ENCODE data around the gene CNTN1. TPM values are rescaled to one million over a fixed set of nuclear protein-coding genes. Genes with fewer than 3 reads are reported as not detected.

The CNTN1 gene
- total RNA-seq, 3 donors from 2014 or later: 0.38 to 6.9 (median 1.3) TPM

- no peaks in the 10 kb centered on the region for H3K4me1 ChIP-seq (ENCODE audit: low read depth)
- TF ChIP-seq CTCF (IDR thresholded peaks at IDR 0.05): no peak
- H3K36me3 ChIP-seq (ENCODE audit: low read depth): no peaks in the 10 kb centered on the region
Measured at GRCh38 chr12:40828593-40828990, 136.4 kb downstream of the CNTN1 start.

GRCh38 chr12:40829738-40830144 is 137.5 kb downstream of the CNTN1 start:
- DNase-seq: no peak
- intact Hi-C loops (cut with DNase I, micrococcal nuclease): no loop called here
- no peak for TF ChIP-seq CTCF (IDR thresholded peaks at IDR 0.05)
- ATAC-seq: no peak
- Histone ChIP-seq H3K4me3 (no peak overlapping the region), H3K4me1 (ENCODE audit: low read depth) (no peaks in the 10 kb centered on the region), H3K9me3 (no peaks in the 10 kb centered on the region), H3K36me3 (ENCODE audit: low read depth) (no peaks in the 10 kb centered on the region)

More at GRCh38 chr12:40828593-40828990, 136.4 kb downstream of the CNTN1 start:
- H3K9me3 ChIP-seq: no peaks in the 10 kb centered on the region
- intact Hi-C loops (cut with DNase I, micrococcal nuclease): no loop called here
- ATAC-seq: no peak
- H3K4me3 ChIP-seq: no peak overlapping the region
- DNase-seq: no peak

- no peak for DNase-seq
- Histone ChIP-seq H3K9me3 (no peaks in the 10 kb centered on the region), H3K4me3 (no peak overlapping the region), H3K4me1 (ENCODE audit: low read depth) (no peaks in the 10 kb centered on the region), H3K36me3 (ENCODE audit: low read depth) (no peaks in the 10 kb centered on the region)
- ATAC-seq: no peak
- intact Hi-C loops (cut with DNase I, micrococcal nuclease): no loop called here
- TF ChIP-seq CTCF (IDR thresholded peaks at IDR 0.05): no peak
Measured at GRCh38 chr12:40831916-40832315, 139.7 kb downstream of the CNTN1 start.

- DNase-seq: no peak
- no peak for TF ChIP-seq CTCF (IDR thresholded peaks at IDR 0.05)
- Histone ChIP-seq H3K4me3 (no peak overlapping the region), H3K9me3 (no peaks in the 10 kb centered on the region), H3K36me3 (ENCODE audit: low read depth) (no peaks in the 10 kb centered on the region), H3K4me1 (ENCODE audit: low read depth) (no peaks in the 10 kb centered on the region)
- ATAC-seq: no peak
- intact Hi-C loops (cut with DNase I, micrococcal nuclease): no loop called here
Measured at GRCh38 chr12:40832668-40833067, 140.4 kb downstream of the CNTN1 start.

- no peak for ATAC-seq
- intact Hi-C loops (cut with DNase I, micrococcal nuclease): no loop called here
- Histone ChIP-seq H3K9me3 (no peaks in the 10 kb centered on the region), H3K4me1 (ENCODE audit: low read depth) (no peaks in the 10 kb centered on the region), H3K36me3 (ENCODE audit: low read depth) (no peaks in the 10 kb centered on the region), H3K4me3 (no peak overlapping the region)
- no peak for TF ChIP-seq CTCF (IDR thresholded peaks at IDR 0.05)
- DNase-seq: no peak
Measured at GRCh38 chr12:40833818-40834217, 141.6 kb downstream of the CNTN1 start.

- ATAC-seq: no peak
- TF ChIP-seq CTCF (IDR thresholded peaks at IDR 0.05): no peak
Measured at GRCh38 chr12:40834321-40834720, 142.1 kb downstream of the CNTN1 start.

More at GRCh38 chr12:40834321-40834720, 142.1 kb downstream of the CNTN1 start:
- DNase-seq: no peak
- H3K4me3 ChIP-seq: no peak overlapping the region
- no peaks in the 10 kb centered on the region for H3K9me3 ChIP-seq
- H3K4me1 ChIP-seq (ENCODE audit: low read depth): no peaks in the 10 kb centered on the region
- intact Hi-C loops (cut with DNase I, micrococcal nuclease): no loop called here
- H3K36me3 ChIP-seq (ENCODE audit: low read depth): no peaks in the 10 kb centered on the region
